Transverse colon (tissue), 4 donors: ENCODE results near the gene UNC45A. TPM values are rescaled to one million over a fixed set of nuclear protein-coding genes. Genes with fewer than 3 reads are reported as not detected.
"Not testable (repeated sequence)": the region's sequence is repeated elsewhere in the genome, so short reads cannot be mapped to it uniquely, and the experiment has no call there.

Experiments
- DNase-seq: peaks from one replicate; pipeline ENCODE4 v3.0.0-alpha.2; 2019
- H3K27ac ChIP-seq, 4 donors: fragments of 200-600 bp; sonication (generic); 2 replicates each; pipeline ENCODE4 v1.5.1; 2016 to 2018; ENCODE audit warnings: inconsistent platforms in 4 of 4
- H3K27me3 ChIP-seq: fragments of 200-600 bp; sonication (generic); 2 replicates; pipeline ENCODE4 v1.5.1; 2017; ENCODE audit warnings: inconsistent platforms
- H3K36me3 ChIP-seq, 4 donors: fragments of 200-600 bp; sonication (generic); 2 replicates each; pipeline ENCODE4 v1.5.1; 2017 to 2019; ENCODE audit warnings: inconsistent platforms in 4 of 4
- H3K4me1 ChIP-seq, 4 donors: fragments of 200-600 bp; sonication (generic); 2 replicates each; pipeline ENCODE4 v1.5.1; 2017 to 2020; ENCODE audit warnings: inconsistent platforms in 4 of 4
- H3K4me3 ChIP-seq, 4 donors: fragments of 200-600 bp; sonication (generic); 1 replicate in 1 of 4; 2 replicates in 3 of 4; pipeline versions ENCODE4 v1.5.1 to v1.6.1; 2017 to 2019; ENCODE audit warnings: inconsistent platforms in 4 of 4
- H3K9me3 ChIP-seq, 2 donors: fragments of 200-600 bp; sonication (generic); 2 replicates each; pipeline ENCODE4 v1.5.1; 2017 to 2019; ENCODE audit warnings: inconsistent platforms in 2 of 2
- EP300 ChIP-seq: sonication (generic); formaldehyde crosslinking; IDR thresholded peaks from one replicate; pipeline ENCODE4 v1.6.1; 2017; ENCODE audit warnings: antibody characterized with exemption, low read depth
- POLR2A ChIP-seq: fragments of 450-650 bp; IDR thresholded peaks from one replicate; pipeline ENCODE4 v1.6.1; 2016; ENCODE audit warnings: antibody characterized with exemption, mild to moderate bottlenecking, moderate library complexity
- POLR2AphosphoS5 ChIP-seq, 3 donors: sonication (generic); formaldehyde crosslinking; IDR thresholded peaks; one replicate each; pipeline ENCODE4 v1.6.1; 2016; ENCODE audit warnings: antibody characterized with exemption in 3 of 3
- WGBS, 2 donors: methylation state at CpG; one replicate each; pipeline ENCODE4 v1.1.5; 2018; ENCODE audit warnings: low coverage in 1 of 2; 5-methylcytosine and 5-hydroxymethylcytosine counted together
- in situ Hi-C, 4 donors: fragments of 200-750 bp; cut with MboI; loops; one replicate each; pipeline versions ENCODE4 v1.15.0 to v1.15.1; 2017; ENCODE audit warnings: low sequenced_read_pairs in 3 of 4, low pct_ligation_motif_present in 1 of 4, low pct_unique_long_range_greater_than_20kb in 1 of 4
- intact Hi-C: fragments of 100-400 bp; cut with DNase I; formaldehyde crosslinking; loops from one replicate; pipeline ENCODE4 v1.15.1; 2023; ENCODE audit warnings: low total_unique reads
- total RNA-seq, 4 donors: library from RNA; depleted of rRNA; stranded (reverse); fragments of >200 nt; gene quantifications; one replicate each; pipeline ENCODE4 v1.1.0, GENCODE V29; 2016
- TF ChIP-seq, protein P1 (sequence below), 5 experiments: fragments of 200-600 bp in 3 of 5; fragments of 450-650 bp in 2 of 5; sonication (generic) in 3 of 5; IDR thresholded peaks; 1 replicate in 2 of 5; 2 replicates in 3 of 5; pipeline ENCODE4 v1.5.1; 2016 to 2017; ENCODE audit warnings: antibody characterized with exemption in 5 of 5, inconsistent platforms in 3 of 5, mild to moderate bottlenecking in 2 of 5, moderate library complexity in 1 of 5

The UNC45A gene
- total RNA-seq, 4 donors from 2014 or later = 34.4 to 142 (median 52.9) TPM

DNA sequence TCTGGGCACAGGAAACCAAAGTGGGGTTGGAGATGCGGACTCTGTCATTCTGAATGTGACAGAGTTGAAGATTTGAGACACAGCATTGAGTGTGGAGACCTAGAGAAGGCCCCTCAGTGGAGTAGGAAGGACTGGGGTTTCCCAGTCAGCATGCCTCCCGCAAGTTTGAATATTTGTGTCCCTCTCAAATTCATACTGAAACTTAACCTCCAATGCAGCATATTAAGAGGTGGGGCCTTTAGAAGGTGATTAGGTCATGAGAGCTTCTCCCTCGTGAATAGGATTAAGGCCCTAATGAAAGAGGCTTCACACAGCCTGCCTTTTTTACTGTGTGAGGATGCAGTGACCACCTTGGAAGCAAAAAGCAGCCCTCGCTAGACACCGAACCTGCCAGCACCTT, 10.7 kb upstream of the UNC45A start:
- 73 to 77% methylated on average over 3 to 5 of the region's 5 CpGs for WGBS, 2 donors

DNA sequence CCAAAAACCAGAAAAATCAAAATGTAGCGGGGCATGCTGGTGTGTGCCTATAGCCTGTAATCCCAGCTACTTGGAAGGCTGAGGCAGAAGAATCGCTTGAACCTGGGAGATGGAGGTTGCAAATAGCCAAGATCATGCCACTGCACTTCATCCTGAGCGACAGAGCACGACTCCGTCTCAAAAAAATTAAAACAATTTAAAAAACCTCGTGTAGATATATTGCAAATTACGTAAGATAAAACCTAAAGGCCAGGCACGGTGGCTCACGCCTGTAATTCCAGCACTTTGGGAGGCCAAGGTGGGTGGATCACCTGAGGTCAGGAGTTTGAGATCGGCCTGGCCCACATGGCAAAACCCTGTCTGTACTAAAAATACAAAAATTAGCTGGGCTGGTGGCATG, 8.3 kb upstream of the UNC45A start:
- H3K4me3 ChIP-seq, H3K9me3 ChIP-seq, H3K36me3 ChIP-seq, intact Hi-C loops, H3K27me3 ChIP-seq, H3K27ac ChIP-seq, DNase-seq, in situ Hi-C loops: not testable (repeated sequence)
- 87 to 91% methylated on average over 9 to 10 of the region's 10 CpGs for WGBS, 2 donors
- H3K4me1 ChIP-seq = peaks cover 4 to 25% (median 17%) of the 10 kb centered on the region in 4 donors

More for the DNA sequence above, 10.7 kb upstream of the UNC45A start:
- TF ChIP-seq EP300 (no peak), POLR2A (no peak), POLR2AphosphoS5 (IDR thresholded peaks at IDR 0.05) (no peak)
- TF ChIP-seq, protein P1, sequence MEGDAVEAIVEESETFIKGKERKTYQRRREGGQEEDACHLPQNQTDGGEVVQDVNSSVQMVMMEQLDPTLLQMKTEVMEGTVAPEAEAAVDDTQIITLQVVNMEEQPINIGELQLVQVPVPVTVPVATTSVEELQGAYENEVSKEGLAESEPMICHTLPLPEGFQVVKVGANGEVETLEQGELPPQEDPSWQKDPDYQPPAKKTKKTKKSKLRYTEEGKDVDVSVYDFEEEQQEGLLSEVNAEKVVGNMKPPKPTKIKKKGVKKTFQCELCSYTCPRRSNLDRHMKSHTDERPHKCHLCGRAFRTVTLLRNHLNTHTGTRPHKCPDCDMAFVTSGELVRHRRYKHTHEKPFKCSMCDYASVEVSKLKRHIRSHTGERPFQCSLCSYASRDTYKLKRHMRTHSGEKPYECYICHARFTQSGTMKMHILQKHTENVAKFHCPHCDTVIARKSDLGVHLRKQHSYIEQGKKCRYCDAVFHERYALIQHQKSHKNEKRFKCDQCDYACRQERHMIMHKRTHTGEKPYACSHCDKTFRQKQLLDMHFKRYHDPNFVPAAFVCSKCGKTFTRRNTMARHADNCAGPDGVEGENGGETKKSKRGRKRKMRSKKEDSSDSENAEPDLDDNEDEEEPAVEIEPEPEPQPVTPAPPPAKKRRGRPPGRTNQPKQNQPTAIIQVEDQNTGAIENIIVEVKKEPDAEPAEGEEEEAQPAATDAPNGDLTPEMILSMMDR (IDR thresholded peaks at IDR 0.05) = no peak
- H3K4me3 ChIP-seq = no peak overlapping the region
- intact Hi-C loops = no loop called here
- H3K4me1 ChIP-seq = peaks cover 0 to 8% (median 2%) of the 10 kb centered on the region in 4 donors
- in situ Hi-C loops = no loop called here
- H3K27me3 ChIP-seq = no peaks in the 10 kb centered on the region
- H3K27ac ChIP-seq = no peak overlapping the region
- H3K36me3 ChIP-seq = peaks cover 0 to 20% (median 6%) of the 10 kb centered on the region in 4 donors
- H3K9me3 ChIP-seq = no peaks in the 10 kb centered on the region
- DNase-seq = no peak

DNA sequence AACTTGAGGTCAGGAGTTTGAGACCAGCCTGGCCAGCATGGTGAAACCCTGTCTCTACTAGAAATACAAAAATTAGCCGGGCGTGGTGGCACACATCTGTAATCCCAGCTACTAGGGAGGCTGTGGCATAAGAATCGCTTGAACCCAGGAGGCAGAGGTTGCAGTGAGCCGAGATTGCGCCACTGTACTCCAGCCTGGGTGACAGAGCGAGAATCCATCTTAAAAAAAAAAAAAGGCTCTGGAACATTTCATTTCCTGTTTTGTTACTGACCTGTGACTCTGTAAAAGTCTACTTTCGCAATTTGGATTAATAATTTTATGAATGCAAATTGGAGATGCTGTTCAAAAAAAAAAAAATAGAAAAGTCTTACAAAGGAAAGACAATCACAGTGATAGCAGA, 7.0 kb upstream of the UNC45A start:
- H3K36me3 ChIP-seq, H3K4me3 ChIP-seq, in situ Hi-C loops, H3K27ac ChIP-seq, intact Hi-C loops, H3K9me3 ChIP-seq, DNase-seq, H3K27me3 ChIP-seq: not testable (repeated sequence)
- H3K4me1 ChIP-seq = peaks cover 4 to 31% (median 18%) of the 10 kb centered on the region in 4 donors
- 91 to 98% methylated on average over 5 to 7 of the region's 7 CpGs for WGBS, 2 donors

DNA sequence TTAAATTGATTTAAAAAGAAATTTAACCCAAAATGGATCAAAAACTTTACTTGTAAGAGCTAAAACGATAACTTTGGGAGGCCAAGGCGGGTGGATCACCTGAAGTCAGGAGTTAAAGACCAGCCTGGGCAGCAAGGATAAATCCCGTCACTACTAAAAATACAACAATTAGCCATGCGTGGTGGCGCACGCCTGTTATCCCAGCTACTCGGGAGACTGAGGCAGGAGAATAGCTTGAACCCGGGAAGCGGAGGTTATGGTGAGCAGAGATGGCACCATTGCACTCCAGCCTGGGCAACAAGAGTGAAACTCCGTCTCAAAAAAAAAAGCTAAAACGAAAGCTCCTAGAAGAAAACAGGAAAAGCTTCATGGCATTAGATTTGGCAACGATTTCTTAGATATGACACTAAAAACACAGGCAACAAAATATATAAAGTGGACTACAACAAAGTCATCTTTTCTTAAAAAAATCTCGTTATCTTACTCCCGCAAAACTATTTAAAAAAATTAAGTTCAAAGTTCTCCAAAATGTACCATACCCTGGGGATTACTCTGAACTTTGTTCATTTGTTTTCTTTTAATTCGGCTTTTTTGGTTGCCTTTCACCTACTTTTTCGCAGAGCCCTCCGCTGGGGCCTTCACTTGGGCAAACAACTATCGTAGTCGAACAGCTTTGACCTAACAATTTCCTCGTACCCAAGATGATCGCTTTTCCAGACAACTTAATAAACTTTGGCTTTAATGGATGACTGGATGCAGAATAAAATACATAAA, 5.7 kb upstream of the UNC45A start:
- H3K9me3 ChIP-seq = no peaks in the 10 kb centered on the region
- in situ Hi-C loops = no loop called here
- TF ChIP-seq POLR2AphosphoS5 (IDR thresholded peaks at IDR 0.05) = no peak
- TF ChIP-seq, protein P1 (IDR thresholded peaks at IDR 0.05) = no peak
- no peak for TF ChIP-seq EP300
- no peak for TF ChIP-seq POLR2A
- DNase-seq = no peak
- peak overlapping the region; percentile 94 to 96 (median 95) for H3K27ac ChIP-seq
- no peaks in the 10 kb centered on the region for H3K36me3 ChIP-seq
- H3K27me3 ChIP-seq = no peaks in the 10 kb centered on the region
- H3K4me3 ChIP-seq = peak overlapping the region; percentile 51 to 74 (median 54)
- peaks cover 11 to 40% (median 25%) of the 10 kb centered on the region in 4 donors for H3K4me1 ChIP-seq
- intact Hi-C loops = no loop called here
- WGBS, 2 donors = 24 to 42% methylated on average over 14 to 21 of the region's 21 CpGs

DNA sequence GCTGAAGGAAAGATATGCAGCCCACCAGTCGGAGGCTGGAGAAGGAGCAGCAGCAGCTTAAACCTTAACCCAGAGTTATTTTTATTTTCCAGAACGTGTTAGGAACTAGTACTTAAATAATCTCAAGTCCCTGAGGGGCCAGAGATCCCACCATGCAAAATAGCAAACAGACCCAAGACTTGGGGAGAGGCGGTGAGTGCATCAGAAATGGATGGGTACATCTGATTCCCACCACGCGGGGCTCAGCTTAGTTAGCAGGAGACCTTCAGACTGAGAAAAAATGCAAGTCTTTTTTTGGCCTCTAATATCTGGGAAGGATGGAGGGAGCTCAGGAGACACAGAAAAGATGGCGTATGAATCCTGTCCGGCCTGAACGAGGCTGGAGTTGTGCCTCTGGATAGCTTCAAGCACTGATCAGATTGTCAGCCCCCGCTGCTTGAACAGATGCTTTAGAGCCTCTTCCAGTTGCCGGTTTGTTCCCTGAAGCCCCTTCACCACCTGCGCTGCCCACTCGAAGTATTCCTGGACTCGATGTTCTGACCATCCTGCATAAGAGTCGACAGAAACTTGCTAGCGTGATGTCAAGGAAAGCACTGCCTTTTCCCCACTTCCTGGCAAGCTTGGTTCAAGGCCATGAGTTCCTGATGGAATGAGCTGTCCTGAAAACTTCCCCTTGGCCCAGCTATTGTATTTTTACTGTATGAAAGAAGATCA, 4.1 kb upstream of the UNC45A start:
- H3K27me3 ChIP-seq = no peaks in the 10 kb centered on the region
- H3K36me3 ChIP-seq = no peaks in the 10 kb centered on the region
- intact Hi-C loops (no loop called here), in situ Hi-C loops (no loop called here)
- peaks cover 15 to 49% (median 34%) of the 10 kb centered on the region in 4 donors for H3K4me1 ChIP-seq
- peak overlapping the region; percentile 94 to 96 (median 95) for H3K27ac ChIP-seq
- H3K9me3 ChIP-seq = no peaks in the 10 kb centered on the region
- no peak for DNase-seq
- 33 to 62% methylated on average over 3 to 15 of the region's 15 CpGs for WGBS, 2 donors
- TF ChIP-seq POLR2AphosphoS5 (IDR thresholded peaks at IDR 0.05) (no peak), POLR2A (no peak), EP300 (no peak)
- TF ChIP-seq, protein P1 (IDR thresholded peaks at IDR 0.05) = no peak
- peak overlapping the region in 2 of 4 donors; percentile 53 to 74 for H3K4me3 ChIP-seq
